ENCODE data around the gene KXD1.

KXD1 gene

DNA sequence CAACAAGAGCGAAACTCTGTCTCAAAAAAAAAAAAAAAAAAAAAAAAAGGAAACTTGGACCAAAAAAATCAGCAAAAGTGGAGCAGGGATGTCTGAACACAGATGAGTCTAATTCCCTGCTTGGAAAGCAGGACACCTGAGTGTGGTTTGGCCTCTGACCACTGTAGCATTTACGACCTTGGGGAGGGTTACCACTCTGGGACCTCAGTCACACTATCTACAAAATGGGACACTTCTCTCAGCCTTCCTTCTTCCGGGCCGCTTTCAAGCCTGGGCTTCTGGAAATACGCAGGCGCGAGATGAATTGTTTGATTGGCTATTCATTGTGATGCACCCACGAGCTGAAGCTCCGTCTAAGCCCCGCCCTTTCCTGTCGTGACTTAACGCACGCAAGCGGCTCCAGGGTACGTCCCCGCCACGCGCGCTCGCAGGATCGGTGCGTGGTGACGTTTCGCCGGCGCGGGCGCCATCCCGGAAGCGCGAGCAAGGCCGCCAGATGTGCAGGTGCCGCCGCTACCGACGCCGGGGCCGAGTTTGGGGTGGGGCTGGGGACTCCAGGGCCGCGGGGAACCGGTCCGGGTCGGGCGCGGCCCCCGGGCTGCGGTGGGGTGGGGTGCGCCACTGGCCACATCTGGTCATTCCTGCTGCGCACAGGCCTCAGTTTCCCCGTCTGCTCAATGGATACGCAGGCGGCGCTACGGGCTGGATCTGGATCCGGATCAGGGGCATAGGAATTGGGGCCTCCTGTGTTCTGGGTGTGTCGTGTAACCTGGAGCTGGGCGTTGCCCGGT, at the start of gene KXD1:
Gene KXD1 (plus strand): TSS at position 460 of the 791 bp plus-strand sequence. CDS start 4,187 bp downstream, outside the sequence.
- peaks cover 12% of the 10 kb centered on the region for H3K4me1 ChIP-seq (ENCODE audit: low read depth, poor library complexity, severe bottlenecking)
- no peak within 1 kb of the TSS for H3K4me3 ChIP-seq (IDR thresholded peaks at IDR 0.05; ENCODE audit: insufficient read depth, low read depth, low read length)
- TF ChIP-seq CTCF (conservative IDR thresholded peaks at IDR 0.05; ENCODE audit: low read depth, low read length), result no peak
- no peaks in the 10 kb centered on the region for H3K36me3 ChIP-seq (ENCODE audit: insufficient read depth)
- peak within 1 kb of the TSS; percentile 66 for H3K9ac ChIP-seq
- peak within 1 kb of the TSS; percentile 36 for H3K27ac ChIP-seq
- H2AFZ ChIP-seq (ENCODE audit: low read depth), result peak within 1 kb of the TSS; percentile 64
- H4K20me1 ChIP-seq (ENCODE audit: insufficient read depth), result no peaks in the 10 kb centered on the region
- H3K4me2 ChIP-seq, result peak within 1 kb of the TSS; percentile 63
- no peaks in the 10 kb centered on the region for H3K27me3 ChIP-seq (ENCODE audit: insufficient read depth, low read depth)
- H3K79me2 ChIP-seq (ENCODE audit: insufficient read depth, low read depth), result peaks cover 19% of the 10 kb centered on the region

DNA sequence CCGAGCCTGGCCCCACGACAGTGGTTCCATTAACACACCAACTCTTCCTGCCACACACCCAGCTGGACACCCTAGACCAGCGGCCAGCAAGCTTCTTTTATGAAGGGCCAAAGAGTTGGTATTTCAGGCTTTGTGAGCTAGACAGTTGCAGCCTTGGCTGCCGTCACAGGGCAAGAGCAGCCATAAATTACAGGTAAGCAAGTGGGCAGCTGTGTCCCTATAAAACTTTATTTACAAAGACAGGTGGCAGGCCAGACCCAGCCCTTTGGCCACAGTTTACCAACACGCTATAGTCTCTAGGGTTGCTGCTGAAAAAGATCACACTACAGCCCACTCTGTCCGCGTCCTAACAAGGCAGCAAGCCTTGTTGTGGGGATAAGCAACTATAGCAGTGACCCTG, 49.1 kb upstream of the KXD1 start:
- peaks cover 100% of the 10 kb centered on the region for H3K79me2 ChIP-seq (ENCODE audit: insufficient read depth, low read depth)
- no peak overlapping the region for H3K27ac ChIP-seq

GRCh38 chr19:18510216-18510615, 47.5 kb upstream of the KXD1 start:
- Histone ChIP-seq H2AFZ (ENCODE audit: low read depth) (no peak overlapping the region), H3K4me3 (IDR thresholded peaks at IDR 0.05; ENCODE audit: insufficient read depth, low read depth, low read length) (no peak overlapping the region), H3K27me3 (ENCODE audit: insufficient read depth, low read depth) (no peaks in the 10 kb centered on the region), H4K20me1 (ENCODE audit: insufficient read depth) (peaks cover 75% of the 10 kb centered on the region), H3K27ac (no peak overlapping the region), H3K9ac (no peak overlapping the region), H3K4me2 (no peak overlapping the region), H3K4me1 (ENCODE audit: low read depth, poor library complexity, severe bottlenecking) (peaks cover 45% of the 10 kb centered on the region), H3K79me2 (ENCODE audit: insufficient read depth, low read depth) (peaks cover 100% of the 10 kb centered on the region), H3K36me3 (ENCODE audit: insufficient read depth) (no peaks in the 10 kb centered on the region)
- TF ChIP-seq CTCF (conservative IDR thresholded peaks at IDR 0.05; ENCODE audit: low read depth, low read length), result no peak

More for the DNA sequence above, 49.1 kb upstream of the KXD1 start:
- Histone ChIP-seq H3K27me3 (ENCODE audit: insufficient read depth, low read depth) (no peaks in the 10 kb centered on the region), H3K36me3 (ENCODE audit: insufficient read depth) (no peaks in the 10 kb centered on the region), H2AFZ (ENCODE audit: low read depth) (no peak overlapping the region), H3K9ac (no peak overlapping the region), H3K4me3 (IDR thresholded peaks at IDR 0.05; ENCODE audit: insufficient read depth, low read depth, low read length) (no peak overlapping the region), H3K4me1 (ENCODE audit: low read depth, poor library complexity, severe bottlenecking) (peaks cover 42% of the 10 kb centered on the region), H3K4me2 (no peak overlapping the region), H4K20me1 (ENCODE audit: insufficient read depth) (peaks cover 76% of the 10 kb centered on the region)
- no peak for TF ChIP-seq CTCF (conservative IDR thresholded peaks at IDR 0.05; ENCODE audit: low read depth, low read length)

GRCh38 chr19:18513868-18514267, 43.8 kb upstream of the KXD1 start:
- Histone ChIP-seq H3K36me3 (ENCODE audit: insufficient read depth) (no peaks in the 10 kb centered on the region), H3K9ac (no peak overlapping the region), H3K27me3 (ENCODE audit: insufficient read depth, low read depth) (no peaks in the 10 kb centered on the region), H3K27ac (no peak overlapping the region), H2AFZ (ENCODE audit: low read depth) (no peak overlapping the region), H3K79me2 (ENCODE audit: insufficient read depth, low read depth) (peaks cover 100% of the 10 kb centered on the region), H3K4me3 (IDR thresholded peaks at IDR 0.05; ENCODE audit: insufficient read depth, low read depth, low read length) (no peak overlapping the region), H4K20me1 (ENCODE audit: insufficient read depth) (peaks cover 71% of the 10 kb centered on the region), H3K4me1 (ENCODE audit: low read depth, poor library complexity, severe bottlenecking) (peaks cover 53% of the 10 kb centered on the region), H3K4me2 (no peak overlapping the region)
- TF ChIP-seq CTCF (conservative IDR thresholded peaks at IDR 0.05; ENCODE audit: low read depth, low read length), result no peak

Measured in KMS-11 (cell line).